ENCODE results near the gene MYO16.

The MYO16 gene

DNA sequence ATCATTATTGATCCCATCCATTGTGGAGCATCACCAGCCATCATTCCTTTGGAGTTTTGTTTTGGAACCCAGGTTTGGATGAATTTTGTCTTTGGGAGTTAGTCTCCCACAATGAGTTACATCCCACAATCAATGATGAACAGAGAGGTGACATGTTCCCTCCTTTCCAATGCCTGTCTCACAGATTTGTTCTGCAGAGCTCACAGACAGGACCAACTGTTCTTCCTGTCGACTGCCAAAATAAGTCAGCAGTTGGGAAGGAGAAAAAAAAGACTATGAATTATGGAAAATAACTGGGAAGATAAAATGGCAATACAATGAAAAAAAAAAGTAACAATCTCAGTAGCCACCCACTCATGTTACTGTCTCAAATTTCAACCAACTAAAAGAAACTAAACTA lies 489.1 kb downstream of the MYO16 start:
- TF ChIP-seq ZNF660 (tag by site-specific recombination; IDR thresholded peaks at IDR 0.05): no peak
- no peak for TF ChIP-seq ZNF391 (tag by site-specific recombination; IDR thresholded peaks at IDR 0.05; ENCODE audit: borderline replicate concordance, low read depth)
- no peak for TF ChIP-seq ZBTB17 (tag by site-specific recombination; IDR thresholded peaks at IDR 0.05)
- no peak for TF ChIP-seq ZNF645 (tag by site-specific recombination; IDR thresholded peaks at IDR 0.05)
- TF ChIP-seq, protein P1, sequence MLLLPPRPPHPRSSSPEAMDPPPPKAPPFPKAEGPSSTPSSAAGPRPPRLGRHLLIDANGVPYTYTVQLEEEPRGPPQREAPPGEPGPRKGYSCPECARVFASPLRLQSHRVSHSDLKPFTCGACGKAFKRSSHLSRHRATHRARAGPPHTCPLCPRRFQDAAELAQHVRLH (tag by site-specific recombination; IDR thresholded peaks at IDR 0.05): no peak
- TF ChIP-seq ZNF654 (tag by site-specific recombination; IDR thresholded peaks at IDR 0.05; ENCODE audit: low read depth): no peak
- TF ChIP-seq ZFP69B (tag by site-specific recombination; IDR thresholded peaks at IDR 0.05): no peak
- TF ChIP-seq OSR2 (tag by site-specific recombination; IDR thresholded peaks at IDR 0.05): no peak
- TF ChIP-seq SCRT1 (tag by site-specific recombination; IDR thresholded peaks at IDR 0.05; ENCODE audit: borderline replicate concordance): no peak
- TF ChIP-seq ZNF202 (tag by site-specific recombination; IDR thresholded peaks at IDR 0.05; ENCODE audit: borderline replicate concordance): no peak
- no peak for TF ChIP-seq ZNF223 (tag by site-specific recombination; IDR thresholded peaks at IDR 0.05)
- no peak for TF ChIP-seq ZNF132 (tag by site-specific recombination; IDR thresholded peaks at IDR 0.05; ENCODE audit: borderline replicate concordance)
- no peak for TF ChIP-seq MYNN (tag by site-specific recombination; IDR thresholded peaks at IDR 0.05; ENCODE audit: borderline replicate concordance)
- TF ChIP-seq, protein P2, sequence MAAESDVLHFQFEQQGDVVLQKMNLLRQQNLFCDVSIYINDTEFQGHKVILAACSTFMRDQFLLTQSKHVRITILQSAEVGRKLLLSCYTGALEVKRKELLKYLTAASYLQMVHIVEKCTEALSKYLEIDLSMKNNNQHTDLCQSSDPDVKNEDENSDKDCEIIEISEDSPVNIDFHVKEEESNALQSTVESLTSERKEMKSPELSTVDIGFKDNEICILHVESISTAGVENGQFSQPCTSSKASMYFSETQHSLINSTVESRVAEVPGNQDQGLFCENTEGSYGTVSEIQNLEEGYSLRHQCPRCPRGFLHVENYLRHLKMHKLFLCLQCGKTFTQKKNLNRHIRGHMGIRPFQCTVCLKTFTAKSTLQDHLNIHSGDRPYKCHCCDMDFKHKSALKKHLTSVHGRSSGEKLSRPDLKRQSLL (tag by site-specific recombination; IDR thresholded peaks at IDR 0.05): no peak
- POLR2A ChIA-PET: no interaction called here
- Histone ChIP-seq H3K4me1 (ENCODE audit: control insufficient read depth, insufficient read depth, low read length) (no peaks in the 10 kb centered on the region), H3K27ac (ENCODE audit: extremely low read depth, low read depth, low read length) (no peak overlapping the region), H3K36me3 (ENCODE audit: control insufficient read depth in 2 of 2, insufficient read depth in 1 of 2, low read length in 2 of 2) (no peaks in the 10 kb centered on the region), H3K4me3 (ENCODE audit: low read depth, low read length) (no peak overlapping the region), H3K9me3 (ENCODE audit: control insufficient read depth, insufficient read depth, low read depth, low read length) (no peaks in the 10 kb centered on the region)
- CTCF ChIA-PET: no interaction called here

DNA sequence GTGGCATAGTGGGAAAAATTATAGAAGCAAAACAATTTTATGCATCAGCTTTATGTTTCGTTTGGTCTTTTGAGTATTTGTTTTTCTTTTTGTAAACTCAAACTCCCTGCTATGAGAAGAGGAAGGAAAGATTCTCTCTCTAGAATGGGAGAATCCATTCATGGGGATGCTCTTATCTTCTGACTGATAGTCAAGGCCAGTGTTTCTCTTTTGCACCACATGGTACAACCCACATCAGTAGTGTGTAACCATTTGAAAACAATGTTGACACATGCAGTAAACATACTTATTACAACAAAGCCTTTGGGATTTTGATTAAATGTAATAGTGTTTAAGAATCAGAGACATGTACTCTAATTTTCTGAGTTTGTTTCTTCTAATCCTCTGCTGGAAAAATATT lies 490.5 kb downstream of the MYO16 start:
- Histone ChIP-seq H3K27ac (ENCODE audit: extremely low read depth, low read depth, low read length) (no peak overlapping the region), H3K4me1 (ENCODE audit: control insufficient read depth, insufficient read depth, low read length) (no peaks in the 10 kb centered on the region), H3K36me3 (ENCODE audit: control insufficient read depth in 2 of 2, insufficient read depth in 1 of 2, low read length in 2 of 2) (no peaks in the 10 kb centered on the region), H3K9me3 (ENCODE audit: control insufficient read depth, insufficient read depth, low read depth, low read length) (no peaks in the 10 kb centered on the region), H3K4me3 (ENCODE audit: low read depth, low read length) (no peak overlapping the region)
- TF ChIP-seq ZNF510 (tag by site-specific recombination; IDR thresholded peaks at IDR 0.05; ENCODE audit: insufficient replicate concordance): no peak
- TF ChIP-seq ZNF768 (tag by site-specific recombination; IDR thresholded peaks at IDR 0.05): no peak
- no peak for TF ChIP-seq TCF7L2 (IDR thresholded peaks at IDR 0.05; ENCODE audit: borderline replicate concordance, low read depth, low read length)
- TF ChIP-seq ZBTB10 (tag by site-specific recombination; IDR thresholded peaks at IDR 0.05): no peak
- TF ChIP-seq ZNF791 (tag by site-specific recombination; IDR thresholded peaks at IDR 0.05): no peak
- TF ChIP-seq ZBTB1 (tag by site-specific recombination; IDR thresholded peaks at IDR 0.05): no peak
- CTCF ChIA-PET: interaction anchor here (0.6 kb wide), 1 partner anchor 312 kb away, joined by 4 read pairs; no protein-coding TSS in a partner anchor
- POLR2A ChIA-PET: no interaction called here

Measured in HEK293 (cell line).